H9 (cell line): ENCODE data around the gene TNFAIP6. TPM values are rescaled to one million over a fixed set of nuclear protein-coding genes. Genes with fewer than 3 reads are reported as not detected.
A peak's percentile ranks its signal among the peaks of the same experiment; 100 is the strongest.

Experiments used
- DNase-seq: peaks from one replicate; pipeline ENCODE4 v3.0.0-alpha.2; 2017
- H2AFZ ChIP-seq: one replicate; pipeline ENCODE4 v1.6.1; 2013; ENCODE audit warnings: mild to moderate bottlenecking, low read length, control low read depth, moderate library complexity
- H2AK5ac ChIP-seq: 2 replicates; pipeline ENCODE4 v1.6.1; 2013; ENCODE audit warnings: low read length, control low read depth, mixed read lengths; ENCODE audit not compliant: insufficient read length
- H2BK120ac ChIP-seq: one replicate; pipeline ENCODE4 v1.6.1; 2013; ENCODE audit warnings: low read depth, mild to moderate bottlenecking, low read length, control low read depth, inconsistent platforms; ENCODE audit not compliant: poor library complexity, severe bottlenecking
- H2BK12ac ChIP-seq: 2 replicates; pipeline ENCODE4 v1.6.1; 2013; ENCODE audit warnings: low read length, control low read depth, mixed read lengths, low read depth; ENCODE audit not compliant: insufficient read length
- H2BK15ac ChIP-seq: 2 replicates; pipeline ENCODE4 v1.6.1; 2013; ENCODE audit warnings: low read depth, low read length, control low read depth
- H2BK20ac ChIP-seq: one replicate; pipeline ENCODE4 v1.6.1; 2013; ENCODE audit warnings: low read depth, mild to moderate bottlenecking, low read length, control low read depth, inconsistent platforms; ENCODE audit not compliant: poor library complexity, severe bottlenecking
- H2BK5ac ChIP-seq: 2 replicates; pipeline ENCODE4 v1.6.1; 2013; ENCODE audit warnings: low read length, control low read depth, mixed read lengths; ENCODE audit not compliant: insufficient read length
- H3K14ac ChIP-seq: 2 replicates; pipeline ENCODE4 v1.6.1; 2013; ENCODE audit warnings: low read length, control low read depth; ENCODE audit not compliant: insufficient read depth
- H3K18ac ChIP-seq: 2 replicates; pipeline ENCODE4 v1.6.1; 2013; ENCODE audit warnings: low read depth, mild to moderate bottlenecking, mixed read lengths, low read length, control low read depth; ENCODE audit not compliant: insufficient read length
- H3K23ac ChIP-seq: 2 replicates; pipeline ENCODE4 v1.6.1; 2013; ENCODE audit warnings: low read length, control low read depth, mixed read lengths, low read depth; ENCODE audit not compliant: insufficient read length
- H3K23me2 ChIP-seq: 2 replicates; pipeline ENCODE4 v1.6.1; 2013; ENCODE audit warnings: low read depth, mild to moderate bottlenecking, mixed read lengths, low read length, control low read depth; ENCODE audit not compliant: insufficient read length, poor library complexity, severe bottlenecking
- H3K27ac ChIP-seq: 2 replicates; pipeline ENCODE4 v1.5.1; 2013; ENCODE audit warnings: low read length, control low read depth, mixed read lengths, low read depth; ENCODE audit not compliant: insufficient read length
- H3K27me3 ChIP-seq: 2 replicates; pipeline ENCODE4 v1.6.1; 2013; ENCODE audit warnings: low read length, control low read depth, inconsistent platforms; ENCODE audit not compliant: insufficient read depth
- H3K4ac ChIP-seq: 2 replicates; pipeline ENCODE4 v1.6.1; 2013; ENCODE audit warnings: low read depth, mild to moderate bottlenecking, control low read depth, inconsistent platforms, low read length, moderate library complexity
- H3K4me1 ChIP-seq: 2 replicates; pipeline ENCODE4 v1.6.1; 2013; ENCODE audit warnings: low read length, control low read depth, inconsistent platforms; ENCODE audit not compliant: insufficient read depth
- H3K4me2 ChIP-seq: 2 replicates; pipeline ENCODE4 v1.6.1; 2013; ENCODE audit warnings: low read length, control low read depth, mixed read lengths; ENCODE audit not compliant: insufficient read length, insufficient read depth
- H3K56ac ChIP-seq: 2 replicates; pipeline ENCODE4 v1.6.1; 2013; ENCODE audit warnings: low read depth, mild to moderate bottlenecking, mixed read lengths, low read length, control low read depth; ENCODE audit not compliant: insufficient read length
- H3K79me1 ChIP-seq: 2 replicates; pipeline ENCODE4 v1.6.1; 2013; ENCODE audit warnings: low read depth, mild to moderate bottlenecking, moderate library complexity, low read length, control low read depth, inconsistent platforms; ENCODE audit not compliant: insufficient read depth, poor library complexity, severe bottlenecking
- H3K79me2 ChIP-seq: 2 replicates; pipeline ENCODE4 v1.6.1; 2013; ENCODE audit warnings: low read length, control low read depth, inconsistent platforms; ENCODE audit not compliant: insufficient read depth
- H3K9ac ChIP-seq: 2 replicates; pipeline ENCODE4 v1.6.1; 2013; ENCODE audit warnings: low read length, control low read depth, mixed read lengths; ENCODE audit not compliant: insufficient read length; ENCODE audit errors: extremely low read depth
- H3K9me3 ChIP-seq: one replicate; pipeline ENCODE4 v1.6.1; 2013; ENCODE audit warnings: low read depth, low read length, inconsistent platforms; ENCODE audit not compliant: control insufficient read depth
- H3T11ph ChIP-seq: one replicate; pipeline ENCODE4 v1.6.1; 2013; ENCODE audit warnings: mild to moderate bottlenecking, low read length, control low read depth, inconsistent platforms
- H4K20me1 ChIP-seq: one replicate; pipeline ENCODE4 v1.6.1; 2013; ENCODE audit not compliant: control insufficient read depth, insufficient read length, insufficient read depth
- H4K5ac ChIP-seq: 2 replicates; pipeline ENCODE4 v1.6.1; 2013; ENCODE audit warnings: low read depth, mild to moderate bottlenecking, mixed read lengths, low read length, control low read depth; ENCODE audit not compliant: insufficient read length
- H4K8ac ChIP-seq: replicated peaks from 2 replicates; pipeline ENCODE4 v1.6.1; 2013; ENCODE audit warnings: low read length, control low read depth, mixed read lengths, low read depth; ENCODE audit not compliant: insufficient read length
- H4K91ac ChIP-seq: 2 replicates; pipeline ENCODE4 v1.6.1; 2013; ENCODE audit warnings: low read depth, mild to moderate bottlenecking, moderate library complexity, mixed read lengths, low read length, control low read depth; ENCODE audit not compliant: insufficient read length
- H3K27ac Mint-ChIP-seq, 3 experiments: 2 replicates in 2 of 3; 3 replicates in 1 of 3; pipeline ENCODE4 v1.8.0; 2020 to 2021; ENCODE audit warnings: mixed read lengths in 3 of 3, mild to moderate bottlenecking in 1 of 3, moderate library complexity in 1 of 3
- H3K27me3 Mint-ChIP-seq: 2 replicates; pipeline ENCODE4 v1.8.0; 2021; ENCODE audit warnings: low read depth, mild to moderate bottlenecking, moderate library complexity, mixed read lengths
- H3K36me3 Mint-ChIP-seq, 3 experiments: 2 replicates in 2 of 3; 3 replicates in 1 of 3; pipeline ENCODE4 v1.8.0; 2020 to 2021; ENCODE audit warnings: low read depth in 3 of 3, mixed read lengths in 3 of 3; ENCODE audit not compliant: insufficient read depth in 1 of 3
- H3K4me1 Mint-ChIP-seq, 2 experiments: 2 replicates each; pipeline ENCODE4 v1.8.0; 2020; ENCODE audit warnings: mixed read lengths in 2 of 2
- H3K4me3 Mint-ChIP-seq, 2 experiments: 2 replicates in 1 of 2; 3 replicates in 1 of 2; pipeline ENCODE4 v1.8.0; 2020 to 2021; ENCODE audit warnings: mild to moderate bottlenecking in 2 of 2, mixed read lengths in 2 of 2, moderate library complexity in 1 of 2
- H3K9me3 Mint-ChIP-seq, 2 experiments: 2 replicates in 1 of 2; 3 replicates in 1 of 2; pipeline ENCODE4 v1.8.0; 2020; ENCODE audit warnings: mild to moderate bottlenecking in 2 of 2, mixed read lengths in 2 of 2, moderate library complexity in 1 of 2
- WGBS: extraction: QIAGEN DNeasy Blood & Tissue Kit; methylation state at CpG from one replicate; pipeline ENCODE4 v1.1.7; 2013; ENCODE audit warnings: missing lambda C conversion rate, low lambda C conversion rate, mixed read lengths; ENCODE audit not compliant: insufficient read length; ENCODE audit errors: extremely low coverage; 5-methylcytosine and 5-hydroxymethylcytosine counted together
- total RNA-seq: library from RNA; stranded (reverse); gene quantifications from 2 replicates; pipeline ENCODE4 v1.2.1, GENCODE V29; 2021
- TF ChIP-seq, protein P1 (sequence below): fragments of 200-600 bp; sonication (generic); conservative IDR thresholded peaks from 3 replicates; pipeline ENCODE4 v1.8.0; 2021; ENCODE audit warnings: antibody characterized with exemption, mild to moderate bottlenecking

TNFAIP6 gene
- total RNA-seq, 1 experiment from 2014 or later = 1.2 TPM

- Histone ChIP-seq H2AK5ac (no peak overlapping the region), H3K27me3 (no peaks in the 10 kb centered on the region), H3K4ac (no peak overlapping the region), H4K91ac (no peak overlapping the region), H3T11ph (no peak overlapping the region), H2BK15ac (no peak overlapping the region), H3K27ac (no peak overlapping the region), H3K9me3 (no peaks in the 10 kb centered on the region), H4K8ac (no peak overlapping the region), H4K20me1 (no peaks in the 10 kb centered on the region), H3K4me1 (no peaks in the 10 kb centered on the region), H3K23ac (no peak overlapping the region), H3K18ac (no peak overlapping the region), H3K79me2 (peaks cover 3% of the 10 kb centered on the region; the same call in 1 of the 2 replicates), H3K4me2 (no peak overlapping the region), H2BK120ac (no peak overlapping the region), H2BK12ac (no peak overlapping the region), H2AFZ (no peak overlapping the region), H4K5ac (no peak overlapping the region), H3K56ac (no peak overlapping the region), H3K14ac (no peak overlapping the region), H3K9ac (no peak overlapping the region), H3K23me2 (no peaks in the 10 kb centered on the region), H2BK5ac (no peak overlapping the region), H3K79me1 (peaks cover 11% of the 10 kb centered on the region), H2BK20ac (no peak overlapping the region)
- Mint-ChIP-seq H3K4me3 (no peak overlapping the region), H3K27ac (peak overlapping the region in 1 of 3 experiments; percentile 76; a peak in 1 of 7 replicates), H3K9me3 (no peaks in the 10 kb centered on the region), H3K4me1 (no peaks in the 10 kb centered on the region), H3K36me3 (peaks cover 36 to 91% (median 77%) of the 10 kb centered on the region in 3 experiments; a peak in 6 of 7 replicates), H3K27me3 (no peaks in the 10 kb centered on the region)
- no peak for DNase-seq
- no CpG with 5 or more reads among the region's 3 CpGs for WGBS
- TF ChIP-seq, protein P1, sequence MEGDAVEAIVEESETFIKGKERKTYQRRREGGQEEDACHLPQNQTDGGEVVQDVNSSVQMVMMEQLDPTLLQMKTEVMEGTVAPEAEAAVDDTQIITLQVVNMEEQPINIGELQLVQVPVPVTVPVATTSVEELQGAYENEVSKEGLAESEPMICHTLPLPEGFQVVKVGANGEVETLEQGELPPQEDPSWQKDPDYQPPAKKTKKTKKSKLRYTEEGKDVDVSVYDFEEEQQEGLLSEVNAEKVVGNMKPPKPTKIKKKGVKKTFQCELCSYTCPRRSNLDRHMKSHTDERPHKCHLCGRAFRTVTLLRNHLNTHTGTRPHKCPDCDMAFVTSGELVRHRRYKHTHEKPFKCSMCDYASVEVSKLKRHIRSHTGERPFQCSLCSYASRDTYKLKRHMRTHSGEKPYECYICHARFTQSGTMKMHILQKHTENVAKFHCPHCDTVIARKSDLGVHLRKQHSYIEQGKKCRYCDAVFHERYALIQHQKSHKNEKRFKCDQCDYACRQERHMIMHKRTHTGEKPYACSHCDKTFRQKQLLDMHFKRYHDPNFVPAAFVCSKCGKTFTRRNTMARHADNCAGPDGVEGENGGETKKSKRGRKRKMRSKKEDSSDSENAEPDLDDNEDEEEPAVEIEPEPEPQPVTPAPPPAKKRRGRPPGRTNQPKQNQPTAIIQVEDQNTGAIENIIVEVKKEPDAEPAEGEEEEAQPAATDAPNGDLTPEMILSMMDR = no peak
Measured at GRCh38 chr2:151422917-151423439, 65.6 kb downstream of the TNFAIP6 start.
